GM21381 (cell line): ENCODE data around the gene CKS2.

Experiments used
- ATAC-seq: cut with Tn5 transposase; IDR thresholded peaks from one replicate; pipeline ENCODE4 v1.9.1; 2021; ENCODE audit warnings: mild to moderate bottlenecking, moderate library complexity; ENCODE audit not compliant: unreplicated experiment

CKS2 gene

GRCh38 chr9:89363921-89364665 lies 53.1 kb downstream of the CKS2 start:
- no peak for ATAC-seq

- no peak for ATAC-seq
These were observed 53.9 kb downstream of the CKS2 start for GRCh38 chr9:89364666-89365531.

GRCh38 chr9:89365532-89365912 lies 54.5 kb downstream of the CKS2 start:
- no peak for ATAC-seq
